Adrenal gland (tissue), 5 donors: ENCODE results near the gene NR6A1.

ENCODE experiments used
- POLR2A ChIP-seq, 2 donors: fragments of 450-650 bp; IDR thresholded peaks; one replicate each; pipeline ENCODE4 v1.6.1; 2017; ENCODE audit warnings: antibody characterized with exemption in 2 of 2, mild to moderate bottlenecking in 2 of 2, moderate library complexity in 1 of 2
- TF ChIP-seq, protein P1 (sequence below), 6 experiments: fragments of 450-650 bp in 4 of 6; fragments of 200-600 bp in 2 of 6; sonication (generic) in 1 of 6; IDR thresholded peaks; 1 replicate in 5 of 6; 2 replicates in 1 of 6; pipeline versions ENCODE4 v1.5.1 to v1.8.0; 2016 to 2021; ENCODE audit warnings: antibody characterized with exemption in 6 of 6, mild to moderate bottlenecking in 2 of 6, moderate library complexity in 1 of 6
- donor health status: DM: no; HTN: no; CAD: no.

GRCh38 chr9:124810663-124811355 lies 39.7 kb upstream of the NR6A1 start:
- no peak for TF ChIP-seq POLR2A (IDR thresholded peaks at IDR 0.05)
- TF ChIP-seq, protein P1, sequence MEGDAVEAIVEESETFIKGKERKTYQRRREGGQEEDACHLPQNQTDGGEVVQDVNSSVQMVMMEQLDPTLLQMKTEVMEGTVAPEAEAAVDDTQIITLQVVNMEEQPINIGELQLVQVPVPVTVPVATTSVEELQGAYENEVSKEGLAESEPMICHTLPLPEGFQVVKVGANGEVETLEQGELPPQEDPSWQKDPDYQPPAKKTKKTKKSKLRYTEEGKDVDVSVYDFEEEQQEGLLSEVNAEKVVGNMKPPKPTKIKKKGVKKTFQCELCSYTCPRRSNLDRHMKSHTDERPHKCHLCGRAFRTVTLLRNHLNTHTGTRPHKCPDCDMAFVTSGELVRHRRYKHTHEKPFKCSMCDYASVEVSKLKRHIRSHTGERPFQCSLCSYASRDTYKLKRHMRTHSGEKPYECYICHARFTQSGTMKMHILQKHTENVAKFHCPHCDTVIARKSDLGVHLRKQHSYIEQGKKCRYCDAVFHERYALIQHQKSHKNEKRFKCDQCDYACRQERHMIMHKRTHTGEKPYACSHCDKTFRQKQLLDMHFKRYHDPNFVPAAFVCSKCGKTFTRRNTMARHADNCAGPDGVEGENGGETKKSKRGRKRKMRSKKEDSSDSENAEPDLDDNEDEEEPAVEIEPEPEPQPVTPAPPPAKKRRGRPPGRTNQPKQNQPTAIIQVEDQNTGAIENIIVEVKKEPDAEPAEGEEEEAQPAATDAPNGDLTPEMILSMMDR (IDR thresholded peaks at IDR 0.05) = no peak
